Lower leg skin (tissue), 4 donors: Measurements from ENCODE around the gene DTYMK. TPM values are rescaled to one million over a fixed set of nuclear protein-coding genes. Genes with fewer than 3 reads are reported as not detected.

ENCODE experiments used
- DNase-seq, 2 donors: peaks; one replicate each; pipeline ENCODE4 v3.0.0-alpha.2; 2019; ENCODE audit warnings: low spot score in 2 of 2
- H3K4me3 ChIP-seq: fragments of 200-600 bp; sonication (generic); 2 replicates; pipeline ENCODE4 v1.5.1; 2017; ENCODE audit warnings: mild to moderate bottlenecking, low read depth; ENCODE audit not compliant: poor library complexity, severe bottlenecking
- POLR2A ChIP-seq, 2 donors: fragments of 450-650 bp; IDR thresholded peaks; one replicate each; pipeline ENCODE4 v1.6.1; 2016 to 2017; ENCODE audit warnings: antibody characterized with exemption in 2 of 2, mild to moderate bottlenecking in 1 of 2, moderate library complexity in 1 of 2
- WGBS, 2 donors: methylation state at CpG; one replicate each; pipeline ENCODE4 v1.1.5; 2018; 5-methylcytosine and 5-hydroxymethylcytosine counted together
- intact Hi-C: fragments of 100-400 bp; cut with DNase I; formaldehyde crosslinking; loops from one replicate; pipeline ENCODE4 v1.15.0; 2023; ENCODE audit warnings: low total_unique reads
- total RNA-seq, 4 donors: library from RNA; depleted of rRNA; stranded (reverse); fragments of >200 nt; gene quantifications; one replicate each; pipeline ENCODE4 v1.1.0, GENCODE V29; 2016
- TF ChIP-seq, protein P1 (sequence below), 3 donors: fragments of 450-650 bp; IDR thresholded peaks; one replicate each; pipeline ENCODE4 v1.5.1; 2016; ENCODE audit warnings: antibody characterized with exemption in 3 of 3, mild to moderate bottlenecking in 3 of 3, moderate library complexity in 2 of 3

Gene DTYMK
- total RNA-seq, 4 donors from 2014 or later, result 6.6 to 16.2 (median 12.0) TPM

DNA sequence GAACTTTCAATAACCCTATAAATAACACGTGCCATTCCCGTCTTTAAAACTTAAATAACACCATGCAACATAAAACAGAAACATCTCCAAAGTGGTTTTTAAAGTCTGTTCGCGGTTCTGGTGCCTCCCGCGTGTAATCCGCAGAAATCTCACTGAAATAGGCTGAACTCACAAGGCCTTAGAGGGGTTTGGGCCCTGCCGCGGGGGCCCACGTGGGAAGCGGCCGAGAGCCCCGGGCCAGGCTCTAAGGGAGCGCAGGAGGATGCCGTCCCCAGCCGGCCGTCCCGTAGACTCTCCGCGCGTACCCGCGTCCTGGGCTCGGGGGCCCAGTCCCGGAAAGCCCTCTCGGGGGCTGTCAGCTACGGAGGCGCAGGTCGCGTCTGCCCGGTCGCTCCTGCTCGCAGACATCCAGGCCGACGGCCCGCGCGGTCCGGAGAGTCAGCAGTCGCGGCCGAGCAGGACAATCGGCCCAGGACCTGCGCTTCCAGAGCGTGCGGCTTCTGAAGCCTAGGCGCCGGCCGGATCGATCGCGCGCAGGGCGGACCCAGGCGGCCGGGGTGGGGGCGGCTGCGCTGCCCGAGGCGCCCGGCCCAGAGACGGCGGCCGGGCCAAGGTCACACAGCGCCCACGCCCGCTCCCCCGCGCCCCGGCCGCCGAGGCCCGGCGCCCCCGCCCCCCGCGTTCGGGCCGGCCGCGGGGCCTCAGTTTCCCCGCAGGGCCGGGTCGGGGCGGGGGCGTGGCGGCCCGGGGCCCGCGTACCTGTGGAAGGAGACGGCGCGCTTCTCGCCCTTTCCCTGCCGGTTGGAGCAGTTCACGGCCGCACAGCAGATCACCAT lies 50.2 kb downstream of the DTYMK start:
- 1% methylated on average over 15 to 37 of the region's 97 CpGs for WGBS, 2 donors
- intact Hi-C loops, result no loop called here
- H3K4me3 ChIP-seq, result peak overlapping the region; percentile 51
- TF ChIP-seq POLR2A (IDR thresholded peaks at IDR 0.05), result no peak
- TF ChIP-seq, protein P1, sequence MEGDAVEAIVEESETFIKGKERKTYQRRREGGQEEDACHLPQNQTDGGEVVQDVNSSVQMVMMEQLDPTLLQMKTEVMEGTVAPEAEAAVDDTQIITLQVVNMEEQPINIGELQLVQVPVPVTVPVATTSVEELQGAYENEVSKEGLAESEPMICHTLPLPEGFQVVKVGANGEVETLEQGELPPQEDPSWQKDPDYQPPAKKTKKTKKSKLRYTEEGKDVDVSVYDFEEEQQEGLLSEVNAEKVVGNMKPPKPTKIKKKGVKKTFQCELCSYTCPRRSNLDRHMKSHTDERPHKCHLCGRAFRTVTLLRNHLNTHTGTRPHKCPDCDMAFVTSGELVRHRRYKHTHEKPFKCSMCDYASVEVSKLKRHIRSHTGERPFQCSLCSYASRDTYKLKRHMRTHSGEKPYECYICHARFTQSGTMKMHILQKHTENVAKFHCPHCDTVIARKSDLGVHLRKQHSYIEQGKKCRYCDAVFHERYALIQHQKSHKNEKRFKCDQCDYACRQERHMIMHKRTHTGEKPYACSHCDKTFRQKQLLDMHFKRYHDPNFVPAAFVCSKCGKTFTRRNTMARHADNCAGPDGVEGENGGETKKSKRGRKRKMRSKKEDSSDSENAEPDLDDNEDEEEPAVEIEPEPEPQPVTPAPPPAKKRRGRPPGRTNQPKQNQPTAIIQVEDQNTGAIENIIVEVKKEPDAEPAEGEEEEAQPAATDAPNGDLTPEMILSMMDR (IDR thresholded peaks at IDR 0.05), result no peak
- peak in 1 of 2 donors; percentile 87 for DNase-seq

DNA sequence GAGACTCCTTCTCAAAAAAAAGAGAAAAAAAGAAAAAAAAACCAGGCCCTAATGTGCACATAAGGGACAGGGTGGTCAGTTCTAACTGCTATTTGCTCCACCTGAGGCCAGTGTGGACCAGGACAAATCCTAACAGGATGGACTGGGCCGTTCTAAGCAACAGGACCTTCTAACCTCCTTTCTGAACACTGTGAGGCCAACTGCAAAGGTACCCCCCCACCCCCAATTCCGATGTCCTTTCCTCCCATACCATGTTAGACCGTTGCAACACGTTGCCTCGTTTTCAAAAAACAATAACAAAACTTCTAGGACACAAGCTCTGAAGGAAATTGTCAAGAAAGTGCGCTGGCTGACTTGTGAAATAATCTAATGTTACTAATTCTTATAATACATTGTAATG lies 50.9 kb downstream of the DTYMK start:
- H3K4me3 ChIP-seq, result no peak overlapping the region
- 23 to 31% methylated on average over 6 of the region's 6 CpGs for WGBS, 2 donors
- DNase-seq, result no peak
- TF ChIP-seq POLR2A (IDR thresholded peaks at IDR 0.05), result no peak
- TF ChIP-seq, protein P1 (IDR thresholded peaks at IDR 0.05), result no peak
- intact Hi-C loops, result no loop called here

DNA sequence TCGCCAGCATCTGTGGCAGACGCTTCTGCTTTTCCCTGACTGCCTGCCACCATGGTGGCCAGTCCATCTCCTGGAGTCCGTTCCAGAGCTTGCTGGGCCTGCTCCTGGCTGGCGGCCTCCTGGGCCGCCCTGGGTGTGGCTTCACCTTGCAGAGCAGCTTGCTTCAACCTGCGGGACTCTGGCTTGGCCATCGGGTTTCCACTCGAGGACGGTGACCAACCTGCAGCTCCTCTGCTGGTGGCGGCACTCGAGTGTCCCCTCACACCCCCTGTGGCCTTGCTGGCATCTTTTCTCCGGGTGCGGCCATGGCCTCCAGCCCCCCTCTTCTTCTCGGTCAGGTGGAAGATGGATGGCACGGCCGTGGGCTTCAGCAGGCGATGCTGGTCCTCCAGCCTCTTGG lies 53.1 kb downstream of the DTYMK start:
- no peak overlapping the region for H3K4me3 ChIP-seq
- DNase-seq, result no peak
- WGBS, 2 donors, result 81 to 90% methylated on average over 11 to 17 of the region's 17 CpGs
- intact Hi-C loops, result no loop called here
- TF ChIP-seq, protein P1 (IDR thresholded peaks at IDR 0.05), result no peak
- no peak for TF ChIP-seq POLR2A (IDR thresholded peaks at IDR 0.05)

DNA sequence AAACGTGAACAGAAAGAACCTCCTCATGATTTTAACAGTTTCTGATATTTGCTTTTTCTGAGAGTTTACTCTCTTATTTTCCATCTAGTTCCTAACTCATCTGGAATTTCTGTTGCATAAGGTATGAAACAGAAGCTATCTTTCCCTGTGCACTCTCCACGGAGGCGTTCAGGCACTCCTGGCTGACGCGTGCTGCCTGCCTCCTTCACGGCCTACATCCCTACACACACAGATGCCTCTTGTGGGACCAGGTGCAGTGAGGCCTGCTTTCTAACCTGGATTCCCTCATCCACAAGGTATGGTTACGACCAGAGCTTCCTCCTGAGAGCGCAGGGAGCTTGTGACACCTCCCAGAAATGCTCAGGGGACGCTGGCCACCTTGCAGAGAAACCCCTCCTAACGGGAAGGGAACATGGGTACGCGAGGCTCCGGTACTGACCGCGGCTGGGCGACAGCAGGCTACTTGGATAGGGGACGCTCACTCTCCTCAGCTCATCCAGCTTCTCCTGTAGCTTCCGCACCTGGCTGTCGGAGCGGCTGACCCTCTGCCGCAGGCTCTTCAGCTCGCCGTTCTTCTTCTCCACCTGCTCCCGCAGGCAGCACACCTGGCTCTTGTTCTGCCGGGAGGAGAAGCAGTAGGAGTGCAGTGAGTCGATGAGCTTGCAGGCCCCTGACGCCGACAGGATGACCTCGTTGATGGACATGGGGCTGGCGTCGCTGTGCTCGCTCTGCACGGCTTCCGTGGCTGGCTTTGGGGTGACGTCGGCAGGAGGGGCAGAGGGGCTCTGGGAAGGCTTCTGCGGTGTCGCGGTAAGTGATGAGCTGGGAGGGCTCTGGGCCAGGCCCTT lies 53.9 kb downstream of the DTYMK start:
- WGBS, 2 donors, result 95 to 96% methylated on average over 37 to 39 of the region's 39 CpGs
- intact Hi-C loops, result no loop called here

DNA sequence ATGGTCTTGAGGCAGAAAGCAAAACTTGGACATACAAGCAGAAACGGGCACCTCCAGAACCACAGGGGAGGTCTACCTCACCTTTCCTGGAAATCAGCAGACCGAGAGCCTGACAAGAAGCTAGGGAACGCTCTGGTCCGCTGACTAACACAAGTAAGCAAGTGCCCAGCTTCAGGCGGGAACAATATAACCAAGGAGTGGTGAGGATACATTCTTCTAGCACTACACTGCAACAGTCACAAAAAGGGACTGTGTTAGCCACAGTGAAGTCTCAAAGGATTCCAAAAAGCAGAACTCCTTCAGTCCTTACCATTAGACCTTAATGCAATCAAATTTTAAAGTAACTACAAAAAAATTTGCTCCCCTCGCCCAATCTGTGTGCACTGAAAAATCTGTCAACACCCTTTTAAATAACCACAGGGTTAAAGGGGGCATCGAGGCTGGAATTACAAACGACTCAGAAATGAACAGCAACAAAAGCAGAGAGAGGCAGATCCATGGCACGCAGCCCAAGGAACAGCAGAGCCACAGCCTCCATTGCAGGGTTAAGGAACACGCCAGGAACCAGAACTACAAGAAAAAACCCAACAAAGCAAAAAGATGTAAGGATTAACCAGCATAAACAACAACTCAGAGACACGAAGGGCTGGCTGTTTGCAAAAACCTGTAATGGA lies 56.7 kb downstream of the DTYMK start:
- H3K4me3 ChIP-seq, result no peak overlapping the region
- TF ChIP-seq POLR2A (IDR thresholded peaks at IDR 0.05), result no peak
- TF ChIP-seq, protein P1 (IDR thresholded peaks at IDR 0.05), result no peak
- intact Hi-C loops, result no loop called here
- no peak for DNase-seq
- WGBS, 2 donors, result 80 to 83% methylated on average over 11 of the region's 11 CpGs

More for the DNA sequence above, 53.9 kb downstream of the DTYMK start:
- TF ChIP-seq, protein P1 (IDR thresholded peaks at IDR 0.05), result no peak
- no peak for TF ChIP-seq POLR2A (IDR thresholded peaks at IDR 0.05)
- H3K4me3 ChIP-seq, result no peak overlapping the region
- DNase-seq, result no peak
